Thymus (tissue), 11 donors: ENCODE measurements around the gene EMSY. TPM values are rescaled to one million over a fixed set of nuclear protein-coding genes. Genes with fewer than 3 reads are reported as not detected.
"Not testable (repeated sequence)": the region's sequence is repeated elsewhere in the genome, so short reads cannot be mapped to it uniquely, and the experiment has no call there.

Experiments used
- DNase-seq, 9 donors: peaks; one replicate each; pipeline ENCODE4 v3.0.0-alpha.2; 2013; ENCODE audit warnings: low spot score in 9 of 9, low read depth in 6 of 9, missing footprints in 1 of 9
- H3K27ac ChIP-seq, 2 donors: one replicate each; pipeline ENCODE4 v1.5.1; 2013; ENCODE audit warnings: control low read depth in 1 of 2, low read depth in 1 of 2, low read length in 1 of 2, mild to moderate bottlenecking in 1 of 2, moderate library complexity in 1 of 2
- H3K27me3 ChIP-seq, 2 donors: one replicate each; pipeline ENCODE4 v1.5.1; 2013; ENCODE audit warnings: low read length in 1 of 2; ENCODE audit not compliant: control insufficient read depth in 2 of 2, insufficient read depth in 1 of 2
- H3K36me3 ChIP-seq, 2 donors: one replicate each; pipeline ENCODE4 v1.5.1; 2013; ENCODE audit warnings: low read length in 1 of 2, mild to moderate bottlenecking in 1 of 2, moderate library complexity in 1 of 2; ENCODE audit not compliant: control insufficient read depth in 2 of 2, insufficient read depth in 2 of 2
- H3K4me1 ChIP-seq, 2 donors: one replicate each; pipeline ENCODE4 v1.5.1; 2013; ENCODE audit warnings: low read length in 2 of 2; ENCODE audit not compliant: control insufficient read depth in 2 of 2, insufficient read depth in 2 of 2
- H3K4me3 ChIP-seq, 2 donors: one replicate each; pipeline ENCODE4 v1.5.1; 2013; ENCODE audit warnings: low read length in 2 of 2, control low read depth in 1 of 2, mild to moderate bottlenecking in 1 of 2
- H3K9me3 ChIP-seq, 2 donors: one replicate each; pipeline ENCODE4 v1.5.1; 2013; ENCODE audit warnings: low read length in 1 of 2, mild to moderate bottlenecking in 1 of 2; ENCODE audit not compliant: control insufficient read depth in 2 of 2, insufficient read depth in 1 of 2
- WGBS: extraction: QIAGEN DNeasy Blood & Tissue Kit; methylation state at CpG from one replicate; pipeline ENCODE4 v1.1.7; 2013; 5-methylcytosine and 5-hydroxymethylcytosine counted together
- polyA plus RNA-seq: library from polyadenylated mRNA; stranded (reverse); fragments of 200-250 nt; gene quantifications from one replicate; pipeline ENCODE4 v1.2.3, GENCODE V29; 2013
- total RNA-seq: library from RNA; stranded (reverse); fragments of 120-200 nt; gene quantifications from one replicate; pipeline ENCODE4 v1.2.4, GENCODE V29; 2013
- donor health status: healthy.

Gene EMSY
- total and polyA plus RNA-seq, 2 donors = 9.3 to 11.8 TPM

DNA sequence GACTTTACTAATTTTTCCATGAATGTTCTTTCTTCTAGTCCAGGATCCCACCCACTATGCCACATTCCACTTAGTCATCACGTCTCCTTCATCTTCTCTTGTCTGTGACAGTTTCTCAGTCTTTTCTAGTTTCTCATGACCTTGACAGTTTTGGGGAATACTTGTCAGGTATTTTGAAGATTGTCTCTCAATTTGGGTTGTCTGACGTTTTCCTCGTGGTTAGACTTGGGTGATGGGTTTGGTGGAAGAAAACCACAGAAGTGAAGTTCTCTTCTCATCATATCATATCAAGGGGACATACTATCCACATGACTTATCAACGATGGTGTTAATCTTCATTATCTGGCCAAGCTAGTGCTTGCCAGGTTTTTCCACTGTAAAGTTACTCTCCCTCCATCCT lies 123.3 kb downstream of the EMSY start:
- H3K4me3 ChIP-seq = no peak overlapping the region
- H3K9me3 ChIP-seq = no peaks in the 10 kb centered on the region
- no peak for DNase-seq
- no peaks in the 10 kb centered on the region for H3K27me3 ChIP-seq
- H3K27ac ChIP-seq = no peak overlapping the region
- H3K36me3 ChIP-seq = no peaks in the 10 kb centered on the region
- H3K4me1 ChIP-seq = no peaks in the 10 kb centered on the region
- WGBS = 58% methylated on average over 4 of the region's 4 CpGs

DNA sequence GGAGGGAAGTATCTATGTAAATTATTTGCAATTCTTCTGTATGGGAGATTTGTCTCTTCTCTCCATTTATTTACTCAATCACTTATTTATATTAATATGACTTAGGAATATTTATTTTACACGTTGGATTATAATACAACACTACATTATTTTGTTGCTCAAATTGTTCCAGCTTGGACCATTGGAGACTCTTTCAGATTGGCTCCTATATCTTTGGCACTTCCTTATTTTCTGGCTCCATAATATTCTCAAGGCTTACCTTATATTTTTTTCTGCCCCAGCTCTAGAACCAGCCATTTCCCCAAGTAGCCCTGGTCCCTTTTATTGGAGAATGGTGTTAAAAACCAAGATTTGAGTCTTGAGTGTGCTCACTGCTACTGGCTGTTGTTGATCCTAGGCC lies 123.8 kb downstream of the EMSY start:
- no peaks in the 10 kb centered on the region for H3K27me3 ChIP-seq
- WGBS = 94% methylated on average over 1 of the region's 1 CpG
- H3K4me1 ChIP-seq = no peaks in the 10 kb centered on the region
- H3K9me3 ChIP-seq = no peaks in the 10 kb centered on the region
- DNase-seq = no peak
- no peaks in the 10 kb centered on the region for H3K36me3 ChIP-seq
- no peak overlapping the region for H3K27ac ChIP-seq
- no peak overlapping the region for H3K4me3 ChIP-seq

DNA sequence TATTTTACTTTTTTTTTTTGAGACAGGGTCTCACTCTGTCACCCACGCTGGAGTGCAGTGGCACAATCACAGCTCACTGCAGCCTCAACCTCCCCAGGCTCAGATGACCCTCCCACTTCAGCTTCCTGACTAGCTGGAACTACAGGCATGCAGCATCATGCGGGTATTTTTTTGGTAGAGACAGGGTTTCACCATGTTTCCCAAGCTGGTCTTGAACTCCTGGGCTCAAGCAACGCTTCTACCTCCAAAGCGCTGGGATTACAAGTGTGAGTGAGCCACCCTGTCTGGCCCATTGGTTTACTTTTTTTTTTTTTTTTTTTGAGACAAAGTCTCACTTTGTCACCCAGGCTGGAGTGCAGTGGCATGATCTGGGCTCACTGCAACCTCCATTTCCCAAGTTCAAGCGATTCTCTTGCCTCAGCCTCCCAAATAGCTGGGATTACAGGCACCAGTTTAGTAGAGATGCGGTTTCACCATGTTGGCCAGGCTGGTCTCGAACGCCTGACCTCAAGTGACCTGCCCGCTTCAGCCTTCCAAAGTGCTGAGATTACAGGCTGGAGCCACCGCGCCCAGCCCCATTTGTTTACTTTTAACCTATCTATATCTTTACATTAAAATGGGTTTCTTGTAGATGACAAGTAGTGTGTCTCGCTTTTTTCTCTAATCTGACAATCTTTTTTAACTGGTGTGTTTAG lies 127.5 kb downstream of the EMSY start:
- not testable (repeated sequence) for H3K4me1 ChIP-seq, H3K27ac ChIP-seq, H3K27me3 ChIP-seq, H3K4me3 ChIP-seq, H3K36me3 ChIP-seq, DNase-seq, H3K9me3 ChIP-seq
- WGBS = 96% methylated on average over 12 of the region's 12 CpGs

DNA sequence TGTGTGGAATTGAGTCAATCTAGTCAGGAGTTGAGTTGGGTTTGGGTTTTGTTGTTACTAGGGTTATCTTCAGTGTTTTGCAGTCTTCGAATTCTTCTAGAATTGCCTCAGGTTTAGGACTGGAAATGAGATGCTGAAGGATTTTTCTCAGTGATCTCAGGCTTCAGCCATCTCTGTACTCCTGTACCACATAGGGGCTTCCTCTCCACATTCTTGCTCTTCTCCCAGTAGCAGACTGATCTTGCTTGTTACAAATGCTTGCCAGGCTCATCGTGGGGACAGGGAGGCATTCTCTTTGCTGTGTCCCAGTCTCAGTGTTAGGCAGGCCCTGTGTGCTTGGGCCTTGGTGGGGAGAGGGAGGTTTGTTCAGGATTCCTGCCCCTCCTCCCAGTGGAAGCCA lies 129.6 kb downstream of the EMSY start:
- WGBS = 98% methylated on average over 2 of the region's 2 CpGs
- no peaks in the 10 kb centered on the region for H3K36me3 ChIP-seq
- DNase-seq = no peak

DNA sequence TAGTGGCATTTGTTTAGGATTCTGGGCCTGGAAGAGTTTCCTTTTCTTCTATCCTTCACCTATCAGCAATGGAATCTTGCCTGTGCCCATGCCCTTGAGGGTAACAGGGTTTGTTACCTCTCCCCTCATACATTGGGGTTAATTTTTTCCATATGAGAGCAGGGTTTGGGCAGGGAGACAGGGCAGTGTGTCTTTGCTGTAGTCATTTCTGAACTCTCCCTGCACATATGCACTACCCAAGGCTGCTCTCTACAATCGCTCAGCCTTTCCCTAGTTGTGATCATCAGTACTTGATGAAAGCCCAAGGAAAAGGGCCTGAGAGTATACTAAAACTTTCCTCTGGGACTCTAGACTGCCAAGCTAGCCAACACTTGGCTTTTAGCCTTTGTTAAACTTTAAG lies 130.1 kb downstream of the EMSY start:
- H3K4me3 ChIP-seq = no peak overlapping the region
- no peak for DNase-seq
- no peaks in the 10 kb centered on the region for H3K27me3 ChIP-seq
- no peak overlapping the region for H3K27ac ChIP-seq
- no peaks in the 10 kb centered on the region for H3K4me1 ChIP-seq
- no peaks in the 10 kb centered on the region for H3K36me3 ChIP-seq
- H3K9me3 ChIP-seq = no peaks in the 10 kb centered on the region
- WGBS = 98% methylated on average over 1 of the region's 1 CpG

More for the DNA sequence above, 129.6 kb downstream of the EMSY start:
- no peak overlapping the region for H3K4me3 ChIP-seq
- no peak overlapping the region for H3K27ac ChIP-seq
- no peaks in the 10 kb centered on the region for H3K4me1 ChIP-seq
- H3K27me3 ChIP-seq = no peaks in the 10 kb centered on the region
- H3K9me3 ChIP-seq = no peaks in the 10 kb centered on the region

DNA sequence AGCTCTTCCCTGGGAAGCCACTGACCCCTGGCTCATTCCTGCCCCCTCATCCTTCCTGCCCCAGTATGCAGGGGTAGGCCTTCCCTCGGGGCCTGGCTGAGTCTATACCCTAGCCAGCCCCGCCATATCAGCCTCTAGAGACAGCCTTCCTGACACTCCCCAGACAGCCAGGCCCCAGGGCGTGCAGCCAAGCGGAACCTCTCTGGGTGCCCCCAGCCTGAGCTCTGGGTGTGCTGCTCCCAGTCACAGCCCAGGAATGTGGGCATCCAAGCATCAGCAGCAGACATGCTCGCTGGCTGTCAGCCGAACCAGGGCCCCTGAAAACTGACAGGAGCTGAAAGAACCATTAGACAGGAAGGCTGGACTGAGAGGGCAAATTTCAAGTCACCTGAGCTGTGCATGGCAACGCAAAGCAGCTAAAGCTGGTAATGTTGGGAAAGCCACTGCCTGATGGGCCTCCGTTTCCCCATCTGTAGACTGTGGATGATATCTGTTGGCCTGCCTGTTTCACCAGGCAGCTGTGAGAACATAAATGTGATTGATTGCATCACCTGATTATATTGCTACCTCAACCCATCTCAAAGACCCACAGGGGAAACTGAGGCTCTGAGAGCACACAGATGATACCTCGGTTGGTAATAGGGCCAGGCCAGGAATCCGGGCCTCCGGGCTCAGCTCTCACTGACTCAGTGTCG lies 132.6 kb downstream of the EMSY start:
- no peak overlapping the region for H3K27ac ChIP-seq
- H3K9me3 ChIP-seq = no peaks in the 10 kb centered on the region
- no peaks in the 10 kb centered on the region for H3K27me3 ChIP-seq
- no peaks in the 10 kb centered on the region for H3K4me1 ChIP-seq
- WGBS = 91% methylated on average over 12 of the region's 12 CpGs
- H3K4me3 ChIP-seq = no peak overlapping the region
- DNase-seq = no peak
- no peaks in the 10 kb centered on the region for H3K36me3 ChIP-seq

DNA sequence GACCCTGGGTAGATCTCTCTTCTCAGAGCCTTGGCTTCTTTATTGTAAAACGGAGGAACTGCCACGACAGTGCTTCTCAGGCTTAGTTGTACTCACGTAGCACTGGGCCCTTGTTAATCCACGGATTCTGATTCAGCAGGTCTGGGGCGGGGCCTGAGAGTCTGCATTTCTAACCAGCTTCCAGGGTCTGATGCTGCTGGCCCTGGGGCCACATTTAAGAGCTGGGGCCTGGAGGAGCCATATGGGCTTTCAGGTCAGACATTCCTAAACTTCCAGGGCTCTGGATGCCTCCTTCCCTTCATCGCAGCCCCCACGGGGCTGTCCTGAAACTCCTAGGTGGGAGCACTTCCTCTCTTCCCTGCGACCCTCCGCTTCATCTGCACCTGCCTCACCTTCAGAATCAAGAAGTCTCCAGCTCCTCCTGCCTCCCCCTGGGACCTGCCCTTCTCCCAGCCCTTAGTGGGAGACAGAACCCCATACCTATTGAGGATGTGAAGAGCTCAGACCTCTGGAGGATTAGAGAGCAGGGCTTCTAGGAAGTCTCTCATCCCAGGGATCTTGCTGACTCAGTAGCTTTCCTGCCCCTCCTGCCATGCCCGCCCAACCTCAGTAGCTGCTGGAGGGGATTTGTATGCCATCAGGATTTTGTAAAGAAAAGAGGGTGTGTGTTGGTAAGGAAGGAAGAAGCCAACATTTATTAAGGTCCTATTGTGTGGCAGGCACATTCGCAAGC lies 133.3 kb downstream of the EMSY start:
- no peak overlapping the region for H3K4me3 ChIP-seq
- H3K27ac ChIP-seq = no peak overlapping the region
- no peaks in the 10 kb centered on the region for H3K4me1 ChIP-seq
- DNase-seq = no peak
- no peaks in the 10 kb centered on the region for H3K36me3 ChIP-seq
- no peaks in the 10 kb centered on the region for H3K9me3 ChIP-seq
- H3K27me3 ChIP-seq = no peaks in the 10 kb centered on the region
- 94% methylated on average over 11 of the region's 11 CpGs for WGBS

DNA sequence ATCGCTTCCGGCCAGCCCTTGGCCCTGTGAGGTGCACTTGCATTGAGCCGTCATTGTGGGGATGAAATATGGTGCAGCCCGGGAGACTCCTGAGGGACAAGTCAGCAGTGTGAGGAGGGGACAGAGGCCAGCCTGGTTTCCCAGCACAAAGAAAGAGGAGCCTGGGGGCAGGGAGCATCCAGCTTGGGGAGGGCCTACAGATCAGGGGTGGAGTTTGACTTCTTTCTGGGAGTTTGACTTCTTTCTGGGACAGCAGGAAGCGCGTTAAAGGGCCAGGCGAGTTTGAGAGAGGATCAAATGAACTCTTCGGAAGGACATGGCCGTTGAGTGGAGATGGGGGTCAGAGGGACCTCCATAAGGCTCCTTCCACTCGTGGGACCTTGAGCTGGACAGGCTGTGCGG lies 133.8 kb downstream of the EMSY start:
- H3K36me3 ChIP-seq = no peaks in the 10 kb centered on the region
- no peaks in the 10 kb centered on the region for H3K4me1 ChIP-seq
- 92% methylated on average over 11 of the region's 11 CpGs for WGBS
- no peaks in the 10 kb centered on the region for H3K27me3 ChIP-seq
- H3K27ac ChIP-seq = no peak overlapping the region
- no peaks in the 10 kb centered on the region for H3K9me3 ChIP-seq
- H3K4me3 ChIP-seq = no peak overlapping the region
- DNase-seq = no peak

DNA sequence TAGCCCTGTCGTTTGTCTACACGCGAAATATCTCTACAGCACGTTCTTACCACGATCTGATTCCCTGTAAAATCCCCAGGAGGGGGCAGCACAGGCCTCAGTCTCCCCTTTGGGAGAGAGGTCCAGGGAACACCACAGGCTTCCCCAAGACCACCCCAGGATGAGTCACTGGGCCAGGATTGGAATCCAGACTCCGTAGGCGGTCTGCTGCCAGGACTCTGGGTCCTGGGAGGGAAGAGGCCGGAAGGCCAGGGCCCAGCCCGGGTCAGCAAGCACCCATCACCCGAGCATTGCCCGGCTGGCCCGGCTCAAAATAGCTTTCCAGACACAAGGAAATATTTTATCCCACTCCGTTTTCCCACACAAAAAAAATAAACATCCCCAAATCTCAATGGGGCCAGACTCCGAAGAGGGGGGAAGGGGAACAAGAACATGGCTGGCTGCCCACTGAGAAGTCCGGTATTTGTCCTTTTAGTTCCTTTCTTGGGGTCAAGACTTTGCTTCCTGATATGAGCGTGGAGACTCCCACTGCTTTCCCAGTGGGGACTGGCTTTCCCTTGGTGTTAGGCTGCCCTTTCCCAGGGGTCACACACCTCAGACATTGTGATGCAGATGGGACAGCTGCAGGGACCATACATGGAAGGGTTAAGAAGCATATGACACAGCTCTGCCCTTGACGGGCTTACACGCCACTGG lies 134.4 kb downstream of the EMSY start:
- DNase-seq = no peak
- Histone ChIP-seq H3K4me1 (no peaks in the 10 kb centered on the region), H3K4me3 (no peak overlapping the region), H3K27me3 (no peaks in the 10 kb centered on the region), H3K27ac (no peak overlapping the region), H3K9me3 (no peaks in the 10 kb centered on the region), H3K36me3 (no peaks in the 10 kb centered on the region)
- 94% methylated on average over 18 of the region's 18 CpGs for WGBS
